ENCODE results near the gene HSP90B1. TPM values are rescaled to one million over a fixed set of nuclear protein-coding genes. Genes with fewer than 3 reads are reported as not detected.

HSP90B1 gene
- 1,062 and 1,767 TPM in 2 replicates for total RNA-seq

DNA sequence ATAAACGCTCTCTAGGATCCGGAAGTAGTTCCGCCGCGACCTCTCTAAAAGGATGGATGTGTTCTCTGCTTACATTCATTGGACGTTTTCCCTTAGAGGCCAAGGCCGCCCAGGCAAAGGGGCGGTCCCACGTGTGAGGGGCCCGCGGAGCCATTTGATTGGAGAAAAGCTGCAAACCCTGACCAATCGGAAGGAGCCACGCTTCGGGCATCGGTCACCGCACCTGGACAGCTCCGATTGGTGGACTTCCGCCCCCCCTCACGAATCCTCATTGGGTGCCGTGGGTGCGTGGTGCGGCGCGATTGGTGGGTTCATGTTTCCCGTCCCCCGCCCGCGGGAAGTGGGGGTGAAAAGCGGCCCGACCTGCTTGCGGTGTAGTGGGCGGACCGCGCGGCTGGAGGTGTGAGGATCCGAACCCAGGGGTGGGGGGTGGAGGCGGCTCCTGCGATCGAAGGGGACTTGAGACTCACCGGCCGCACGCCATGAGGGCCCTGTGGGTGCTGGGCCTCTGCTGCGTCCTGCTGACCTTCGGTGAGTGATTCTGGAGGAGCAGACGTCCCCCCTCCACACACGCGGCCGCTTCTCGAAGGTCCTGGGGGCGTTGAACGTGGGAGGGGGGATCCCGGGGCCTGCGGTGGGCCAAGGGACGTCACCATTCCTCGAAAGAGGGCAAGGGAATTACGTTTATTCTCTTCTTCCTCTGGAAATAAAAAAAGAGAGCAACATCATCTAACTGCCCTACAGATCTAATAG lies at the start of gene HSP90B1:
TSS of gene HSP90B1 (plus strand) at position 377 of the 753 bp plus-strand sequence. CDS start at position 483, 106 bp downstream.

DNA sequence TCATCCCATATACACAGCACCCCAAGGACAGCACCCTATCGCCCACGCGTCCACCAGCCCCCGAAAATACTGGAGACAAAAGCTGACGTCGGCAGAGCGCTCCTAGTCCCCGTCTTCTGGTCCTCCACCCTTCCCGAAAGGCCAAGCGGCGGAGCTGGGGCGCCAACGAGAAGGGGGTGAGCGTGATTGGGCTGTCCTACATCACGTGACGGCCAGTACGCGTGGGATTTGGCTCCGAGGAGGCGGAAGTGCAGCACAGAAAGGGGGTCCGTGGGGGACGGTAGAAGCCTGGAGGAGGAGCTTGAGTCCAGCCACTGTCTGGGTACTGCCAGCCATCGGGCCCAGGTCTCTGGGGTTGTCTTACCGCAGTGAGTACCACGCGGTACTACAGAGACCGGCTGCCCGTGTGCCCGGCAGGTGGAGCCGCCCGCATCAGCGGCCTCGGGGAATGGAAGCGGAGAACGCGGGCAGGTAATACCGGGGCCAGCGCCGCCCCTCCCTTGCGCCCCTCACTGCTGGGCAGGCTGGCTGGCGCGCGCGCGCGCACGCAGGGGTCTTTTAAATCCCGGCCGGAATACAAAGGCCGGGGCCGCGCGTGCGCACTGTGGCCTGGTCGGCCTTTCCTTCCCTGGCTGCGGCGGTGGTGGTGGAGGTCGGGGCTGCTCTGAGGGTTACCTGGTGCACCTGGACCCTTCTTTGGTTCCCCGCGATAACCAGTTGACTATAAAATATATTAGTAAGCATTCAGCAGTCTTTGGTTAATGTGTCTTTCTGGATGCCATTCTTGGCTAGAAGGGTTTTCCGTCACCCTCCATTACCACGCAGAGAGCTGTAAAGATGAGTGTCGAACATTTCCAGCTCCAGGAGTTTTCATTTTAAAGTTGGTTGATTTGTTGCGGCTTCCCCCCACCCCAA lies 35.6 kb downstream of the HSP90B1 start, which contains the start of gene TDG:
TSS of gene TDG (plus strand) at position 283 of the 915 bp plus-strand sequence. CDS start at position 449, 166 bp downstream.

Other genes starting within 250 kb of the HSP90B1 start
- 24.1 and 27.6 TPM in 2 replicates for gene NT5DC3, start 89.2 kb upstream of the HSP90B1 start, total RNA-seq
- gene TDG, start 35.5 kb downstream of the HSP90B1 start, total RNA-seq, result 15.2 and 17.9 TPM in 2 replicates
- gene GLT8D2, start 119.8 kb downstream of the HSP90B1 start, total RNA-seq, result 19.0 and 36.7 TPM in 2 replicates
- 25.6 and 28.1 TPM in 2 replicates for gene HCFC2, start 134.1 kb downstream of the HSP90B1 start, total RNA-seq
- gene NFYB, start 207.8 kb downstream of the HSP90B1 start, total RNA-seq, result 25.0 and 26.4 TPM in 2 replicates